ENCODE data around the gene PROM1. TPM values are rescaled to one million over a fixed set of nuclear protein-coding genes. Genes with fewer than 3 reads are reported as not detected.

The PROM1 gene
- total and polyA plus RNA-seq, 7 donors: 0.16 to 1.5 (median 0.84) TPM

- Histone ChIP-seq H3K27ac (no peak overlapping the region), H3K36me3 (ENCODE audit: insufficient read depth in 1 of 2, low read depth in 1 of 2) (no peaks in the 10 kb centered on the region), H3K27me3 (ENCODE audit: insufficient read depth in 3 of 3, low read length in 2 of 3) (no peaks in the 10 kb centered on the region), H3K4me1 (no peaks in the 10 kb centered on the region), H3K9me3 (no peaks in the 10 kb centered on the region), H3K4me3 (no peak overlapping the region)
- 77 to 83% (median 83%) methylated on average over 11 of the region's 11 CpGs for WGBS, 3 donors
- intact Hi-C loops (cut with DNase I): no loop called here
- no peak for DNase-seq
- ATAC-seq: no peak
- no peak for TF ChIP-seq CTCF (IDR thresholded peaks at IDR 0.05)
Measured at GRCh38 chr4:16043642-16044498, 40.0 kb downstream of the PROM1 start.

GRCh38 chr4:16039139-16039538 is 44.7 kb downstream of the PROM1 start:
- no peaks in the 10 kb centered on the region for H3K4me1 ChIP-seq
- intact Hi-C loops (cut with DNase I): no loop called here
- no peaks in the 10 kb centered on the region for H3K27me3 ChIP-seq (ENCODE audit: insufficient read depth in 3 of 3, low read length in 2 of 3)
- 88 to 96% (median 95%) methylated on average over 5 of the region's 5 CpGs for WGBS, 3 donors
- DNase-seq (no peak), ATAC-seq (no peak)
- H3K27ac ChIP-seq: no peak overlapping the region
- no peaks in the 10 kb centered on the region for H3K9me3 ChIP-seq
- H3K36me3 ChIP-seq (ENCODE audit: insufficient read depth in 1 of 2, low read depth in 1 of 2): no peaks in the 10 kb centered on the region
- H3K4me3 ChIP-seq: no peak overlapping the region
- TF ChIP-seq CTCF (IDR thresholded peaks at IDR 0.05): no peak

- 93 to 98% (median 94%) methylated on average over 4 of the region's 4 CpGs for WGBS, 3 donors
- no peaks in the 10 kb centered on the region for H3K4me1 ChIP-seq
- no peaks in the 10 kb centered on the region for H3K9me3 ChIP-seq
- no peak for ATAC-seq
- H3K36me3 ChIP-seq (ENCODE audit: insufficient read depth in 1 of 2, low read depth in 1 of 2): no peaks in the 10 kb centered on the region
- H3K27me3 ChIP-seq (ENCODE audit: insufficient read depth in 3 of 3, low read length in 2 of 3): no peaks in the 10 kb centered on the region
- H3K27ac ChIP-seq: no peak overlapping the region
- no peak for TF ChIP-seq CTCF (IDR thresholded peaks at IDR 0.05)
- H3K4me3 ChIP-seq: no peak overlapping the region
- no peak for DNase-seq
- intact Hi-C loops (cut with DNase I): no loop called here
Measured at GRCh38 chr4:16037901-16038300, 45.9 kb downstream of the PROM1 start.

GRCh38 chr4:16035843-16036242 is 48.0 kb downstream of the PROM1 start:
- H3K36me3 ChIP-seq (ENCODE audit: insufficient read depth in 1 of 2, low read depth in 1 of 2): no peaks in the 10 kb centered on the region
- H3K4me3 ChIP-seq: no peak overlapping the region
- intact Hi-C loops (cut with DNase I): no loop called here
- DNase-seq (no peak), ATAC-seq (no peak)
- TF ChIP-seq CTCF (IDR thresholded peaks at IDR 0.05): no peak
- WGBS, 3 donors: 86 to 90% (median 89%) methylated on average over 6 of the region's 6 CpGs
- H3K4me1 ChIP-seq: no peaks in the 10 kb centered on the region
- H3K27me3 ChIP-seq (ENCODE audit: insufficient read depth in 3 of 3, low read length in 2 of 3): no peaks in the 10 kb centered on the region
- no peaks in the 10 kb centered on the region for H3K9me3 ChIP-seq
- H3K27ac ChIP-seq: no peak overlapping the region
